Activated T-cell treated with anti-CD3 and anti-CD28 coated beads for 4 hours (primary cell): Measurements from ENCODE around the gene POLR1D.

Experiments used
- DNase-seq: peaks from one replicate; pipeline ENCODE4 v3.0.0-alpha.2; 2020

Gene POLR1D

GRCh38 chr13:27621366-27622101 lies at the start of gene POLR1D:
POLR1D (plus strand) TSS chr13:27621892; CDS start chr13:27621984, 92 bp downstream.
- DNase-seq: peak; percentile 81

- DNase-seq: no peak
Observed at GRCh38 chr13:27572234-27572901, 49.3 kb upstream of the POLR1D start.

- no peak for DNase-seq
Observed at GRCh38 chr13:27573265-27573664, 48.4 kb upstream of the POLR1D start.

- DNase-seq: no peak
Observed at GRCh38 chr13:27574661-27575060, 47.0 kb upstream of the POLR1D start.

- no peak for DNase-seq
Observed at GRCh38 chr13:27578121-27579030, 43.3 kb upstream of the POLR1D start.

GRCh38 chr13:27583645-27584044 lies 38.0 kb upstream of the POLR1D start:
- DNase-seq: no peak

- DNase-seq: no peak
Observed at GRCh38 chr13:27587095-27587746, 34.5 kb upstream of the POLR1D start.

GRCh38 chr13:27588405-27588804 lies 33.3 kb upstream of the POLR1D start:
- no peak for DNase-seq

GRCh38 chr13:27592865-27593264 lies 28.8 kb upstream of the POLR1D start:
- DNase-seq: no peak

- DNase-seq: no peak
Observed at GRCh38 chr13:27593267-27593666, 28.4 kb upstream of the POLR1D start.

GRCh38 chr13:27595055-27595811 lies 26.5 kb upstream of the POLR1D start:
- DNase-seq: no peak

- no peak for DNase-seq
Observed at GRCh38 chr13:27599096-27599495, 22.6 kb upstream of the POLR1D start.

- DNase-seq: no peak
Observed at GRCh38 chr13:27599845-27600553, 21.7 kb upstream of the POLR1D start.

GRCh38 chr13:27600711-27601110 lies 21.0 kb upstream of the POLR1D start:
- DNase-seq: no peak

- DNase-seq: no peak
Observed at GRCh38 chr13:27601208-27601607, 20.5 kb upstream of the POLR1D start.

GRCh38 chr13:27601803-27602202 lies 19.9 kb upstream of the POLR1D start:
- DNase-seq: no peak

GRCh38 chr13:27605099-27605498 lies 16.6 kb upstream of the POLR1D start:
- no peak for DNase-seq

- DNase-seq: no peak
Observed at GRCh38 chr13:27605610-27606200, 16.0 kb upstream of the POLR1D start.

- DNase-seq: no peak
Observed at GRCh38 chr13:27607125-27607524, 14.6 kb upstream of the POLR1D start.

- no peak for DNase-seq
Observed at GRCh38 chr13:27613628-27614027, 8.1 kb upstream of the POLR1D start.

GRCh38 chr13:27617881-27618321 lies 3.8 kb upstream of the POLR1D start:
- no peak for DNase-seq
